Spleen (tissue), 7 donors: ENCODE results near the gene AGRN.

Experiments
- CTCF ChIP-seq, 11 experiments: fragments of 200-600 bp in 7 of 11; fragments of 450-650 bp in 4 of 11; sonication (generic) in 4 of 11; IDR thresholded peaks in 8 of 11; conservative IDR thresholded peaks in 3 of 11; 1 replicate in 7 of 11; 2 replicates in 4 of 11; pipeline versions ENCODE4 v1.4.0 to v1.8.0; 2016 to 2021; ENCODE audit warnings: antibody characterized with exemption in 11 of 11, inconsistent platforms in 4 of 11, mild to moderate bottlenecking in 1 of 11
- POLR2A ChIP-seq, 3 donors: fragments of 450-650 bp; IDR thresholded peaks; one replicate each; pipeline ENCODE4 v1.5.1; 2017; ENCODE audit warnings: antibody characterized with exemption in 3 of 3, mild to moderate bottlenecking in 1 of 3
- donor health status: DM: no; HTN: no; CAD: no; lungs with moderate emphysema.
- donor health status: DM: no; HTN: no; CAD: no.
- donor health status: DM: no; HTN: no; CAD: no.

GRCh38 chr1:1020000-1020404, at the start of gene AGRN:
- no peak for TF ChIP-seq POLR2A (IDR thresholded peaks at IDR 0.05)
- no peak for TF ChIP-seq CTCF (IDR thresholded peaks at IDR 0.05 in 8 of 11, conservative IDR thresholded peaks at IDR 0.05 in 3 of 11)
